ENCODE results near the gene PLPPR2.
"Not testable (repeated sequence)": the region's sequence is repeated elsewhere in the genome, so short reads cannot be mapped to it uniquely, and the experiment has no call there.

The PLPPR2 gene

GRCh38 chr19:11387162-11388034, 32.2 kb downstream of the PLPPR2 start:
- DNase-seq (ENCODE audit: insufficient read length, low spot score) (no peak), FAIRE-seq (no peak)
- no peak for TF ChIP-seq POLR2A (IDR thresholded peaks at IDR 0.05; ENCODE audit: low read depth, low read length)

- no peak for TF ChIP-seq POLR2A (IDR thresholded peaks at IDR 0.05; ENCODE audit: low read depth, low read length)
- no peak for FAIRE-seq
- no peak for DNase-seq (ENCODE audit: insufficient read length, low spot score)
Measured at GRCh38 chr19:11390359-11390758, 35.1 kb downstream of the PLPPR2 start.

GRCh38 chr19:11390933-11391680, 35.9 kb downstream of the PLPPR2 start:
- TF ChIP-seq POLR2A (IDR thresholded peaks at IDR 0.05; ENCODE audit: low read depth, low read length): no peak
- no peak for FAIRE-seq
- no peak for DNase-seq (ENCODE audit: insufficient read length, low spot score)

GRCh38 chr19:11397089-11397610, 41.9 kb downstream of the PLPPR2 start:
- no peak for FAIRE-seq
- no peak for TF ChIP-seq POLR2A (IDR thresholded peaks at IDR 0.05; ENCODE audit: low read depth, low read length)
- DNase-seq (ENCODE audit: insufficient read length, low spot score): no peak

GRCh38 chr19:11399667-11400066, 44.4 kb downstream of the PLPPR2 start:
- DNase-seq (ENCODE audit: insufficient read length, low spot score) (no peak), FAIRE-seq (no peak)
- no peak for TF ChIP-seq POLR2A (IDR thresholded peaks at IDR 0.05; ENCODE audit: low read depth, low read length)

- TF ChIP-seq POLR2A (IDR thresholded peaks at IDR 0.05; ENCODE audit: low read depth, low read length): no peak
- DNase-seq (ENCODE audit: insufficient read length, low spot score): no peak
- FAIRE-seq: no peak
Measured at GRCh38 chr19:11400798-11401197, 45.6 kb downstream of the PLPPR2 start.

GRCh38 chr19:11401808-11402543, 46.7 kb downstream of the PLPPR2 start:
- no peak for FAIRE-seq
- DNase-seq (ENCODE audit: insufficient read length, low spot score): no peak
- TF ChIP-seq POLR2A (IDR thresholded peaks at IDR 0.05; ENCODE audit: low read depth, low read length): no peak

GRCh38 chr19:11404588-11405222, 49.5 kb downstream of the PLPPR2 start:
- DNase-seq (ENCODE audit: insufficient read length, low spot score) (no peak), FAIRE-seq (no peak)
- no peak for TF ChIP-seq POLR2A (IDR thresholded peaks at IDR 0.05; ENCODE audit: low read depth, low read length)

- DNase-seq (ENCODE audit: insufficient read length, low spot score) (no peak), FAIRE-seq (no peak)
- no peak for TF ChIP-seq POLR2A (IDR thresholded peaks at IDR 0.05; ENCODE audit: low read depth, low read length)
Measured at GRCh38 chr19:11405846-11406643, 50.8 kb downstream of the PLPPR2 start.

GRCh38 chr19:11406703-11407236, 51.5 kb downstream of the PLPPR2 start:
- DNase-seq (ENCODE audit: insufficient read length, low spot score); FAIRE-seq: not testable (repeated sequence)

GRCh38 chr19:11408591-11408990, 53.4 kb downstream of the PLPPR2 start:
- FAIRE-seq: peak; percentile 15
- no peak for TF ChIP-seq POLR2A (IDR thresholded peaks at IDR 0.05; ENCODE audit: low read depth, low read length)

GRCh38 chr19:11410682-11411081, 55.5 kb downstream of the PLPPR2 start:
- FAIRE-seq (peak; percentile 67), DNase-seq (ENCODE audit: insufficient read length, low spot score) (peak; percentile 53)
- no peak for TF ChIP-seq POLR2A (IDR thresholded peaks at IDR 0.05; ENCODE audit: low read depth, low read length)

More at GRCh38 chr19:11408591-11408990, 53.4 kb downstream of the PLPPR2 start:
- DNase-seq (ENCODE audit: insufficient read length, low spot score): no peak

Data from H54 (cell line).